ENCODE measurements around the gene PKHD1. TPM values are rescaled to one million over a fixed set of nuclear protein-coding genes. Genes with fewer than 3 reads are reported as not detected.

PKHD1 gene
- total RNA-seq, 4 donors from 2014 or later = 0.11 to 0.68 (median 0.42) TPM

DNA sequence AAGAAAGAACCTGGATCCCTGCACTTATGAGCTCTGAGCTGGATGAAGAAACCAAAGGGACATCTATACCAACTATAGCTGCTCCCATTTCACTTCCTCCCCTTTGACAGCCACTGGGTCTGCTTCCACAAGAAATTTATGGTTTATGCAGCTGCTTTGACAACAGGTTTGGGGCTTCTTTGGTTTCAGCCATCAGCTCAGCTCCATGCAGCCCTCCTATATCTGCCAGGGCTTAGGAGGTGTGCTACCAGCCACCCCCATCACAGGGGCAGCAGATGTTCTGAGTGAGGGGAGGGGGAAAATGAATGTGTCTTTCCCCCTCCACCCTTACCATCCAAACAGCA lies 29.2 kb upstream of the PKHD1 start:
- Histone ChIP-seq H3K4me1 (no peaks in the 10 kb centered on the region), H3K4me3 (no peak overlapping the region), H3K36me3 (no peaks in the 10 kb centered on the region), H3K9me3 (no peaks in the 10 kb centered on the region), H3K27ac (no peak overlapping the region), H3K27me3 (no peaks in the 10 kb centered on the region)
- DNase-seq (ENCODE audit: low spot score in 2 of 2) = no peak
- TF ChIP-seq, protein P1, sequence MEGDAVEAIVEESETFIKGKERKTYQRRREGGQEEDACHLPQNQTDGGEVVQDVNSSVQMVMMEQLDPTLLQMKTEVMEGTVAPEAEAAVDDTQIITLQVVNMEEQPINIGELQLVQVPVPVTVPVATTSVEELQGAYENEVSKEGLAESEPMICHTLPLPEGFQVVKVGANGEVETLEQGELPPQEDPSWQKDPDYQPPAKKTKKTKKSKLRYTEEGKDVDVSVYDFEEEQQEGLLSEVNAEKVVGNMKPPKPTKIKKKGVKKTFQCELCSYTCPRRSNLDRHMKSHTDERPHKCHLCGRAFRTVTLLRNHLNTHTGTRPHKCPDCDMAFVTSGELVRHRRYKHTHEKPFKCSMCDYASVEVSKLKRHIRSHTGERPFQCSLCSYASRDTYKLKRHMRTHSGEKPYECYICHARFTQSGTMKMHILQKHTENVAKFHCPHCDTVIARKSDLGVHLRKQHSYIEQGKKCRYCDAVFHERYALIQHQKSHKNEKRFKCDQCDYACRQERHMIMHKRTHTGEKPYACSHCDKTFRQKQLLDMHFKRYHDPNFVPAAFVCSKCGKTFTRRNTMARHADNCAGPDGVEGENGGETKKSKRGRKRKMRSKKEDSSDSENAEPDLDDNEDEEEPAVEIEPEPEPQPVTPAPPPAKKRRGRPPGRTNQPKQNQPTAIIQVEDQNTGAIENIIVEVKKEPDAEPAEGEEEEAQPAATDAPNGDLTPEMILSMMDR (IDR thresholded peaks at IDR 0.05) = no peak
- no peak for TF ChIP-seq POLR2AphosphoS5 (IDR thresholded peaks at IDR 0.05)
- TF ChIP-seq EP300 (IDR thresholded peaks at IDR 0.05) = no peak
- TF ChIP-seq POLR2A (IDR thresholded peaks at IDR 0.05) = no peak

DNA sequence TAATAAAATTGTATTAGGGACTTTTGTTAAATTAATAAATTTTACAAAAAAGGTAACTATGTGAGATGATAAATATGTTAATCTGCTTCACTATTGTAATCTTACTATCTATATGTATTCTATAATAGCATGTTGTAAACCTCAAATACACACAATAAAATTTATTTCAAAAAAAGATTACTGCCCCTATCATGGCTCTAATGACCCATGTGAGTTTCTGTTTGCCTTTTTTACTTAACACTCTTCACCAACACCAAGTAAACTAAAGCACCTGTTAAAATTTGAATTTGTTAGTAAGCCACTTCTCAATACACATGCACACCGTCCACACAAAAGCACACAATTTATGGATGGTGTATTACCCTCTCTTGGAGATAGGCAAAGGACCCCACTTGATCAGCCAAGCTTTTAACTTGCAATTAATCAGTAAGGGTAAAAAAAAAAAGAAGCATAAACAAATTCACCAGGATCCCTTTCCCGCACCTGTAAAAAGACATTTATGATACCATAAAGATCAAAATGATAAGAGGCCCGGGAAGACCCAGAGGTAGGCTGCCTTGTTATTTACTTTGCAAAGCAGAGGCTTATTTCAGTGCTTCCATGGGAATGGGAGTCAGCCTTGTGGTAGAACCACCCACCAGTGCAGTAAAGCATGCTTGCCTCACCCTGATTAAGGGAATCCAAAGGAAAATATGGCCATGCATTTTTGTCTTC lies 28.6 kb upstream of the PKHD1 start:
- H3K36me3 ChIP-seq = no peaks in the 10 kb centered on the region
- no peaks in the 10 kb centered on the region for H3K9me3 ChIP-seq
- 23% methylated on average over 3 of the region's 3 CpGs for WGBS
- H3K27ac ChIP-seq = no peak overlapping the region
- H3K4me1 ChIP-seq = no peaks in the 10 kb centered on the region
- H3K4me3 ChIP-seq = no peak overlapping the region
- no peak for DNase-seq (ENCODE audit: low spot score in 2 of 2)
- no peaks in the 10 kb centered on the region for H3K27me3 ChIP-seq
- no peak for TF ChIP-seq EP300 (IDR thresholded peaks at IDR 0.05)
- TF ChIP-seq POLR2A (IDR thresholded peaks at IDR 0.05) = no peak
- no peak for TF ChIP-seq POLR2AphosphoS5 (IDR thresholded peaks at IDR 0.05)
- TF ChIP-seq, protein P1 (IDR thresholded peaks at IDR 0.05) = no peak

DNA sequence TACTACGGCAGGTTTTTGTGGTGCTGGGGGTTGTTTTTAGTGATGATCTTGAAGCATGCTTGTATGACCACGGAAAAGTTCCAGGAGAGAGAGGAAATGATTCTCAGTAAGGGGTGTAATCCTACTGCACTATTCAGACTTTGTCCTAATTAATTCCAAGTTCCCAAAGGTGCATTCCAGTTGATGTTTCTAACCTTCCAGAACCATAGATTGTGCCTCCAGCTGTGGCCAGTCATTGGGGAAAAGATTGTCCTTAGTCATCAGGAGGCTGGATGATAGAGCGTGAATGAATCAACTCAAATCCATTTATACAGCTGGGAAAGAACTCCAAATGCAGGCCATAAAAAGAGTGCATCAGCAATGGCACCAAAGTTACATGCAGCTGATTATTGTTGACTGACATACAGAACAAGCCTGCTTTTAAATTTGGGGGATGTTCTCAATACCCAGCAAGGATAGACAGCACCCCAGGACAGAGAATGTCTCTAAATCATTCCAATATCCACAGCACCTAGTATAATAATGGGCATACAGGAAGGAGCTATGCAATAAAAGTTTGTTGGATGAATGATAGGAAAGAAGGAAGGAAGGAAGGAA lies 27.8 kb upstream of the PKHD1 start:
- H3K36me3 ChIP-seq = no peaks in the 10 kb centered on the region
- 80% methylated on average over 3 of the region's 3 CpGs for WGBS
- H3K27ac ChIP-seq = no peak overlapping the region
- no peaks in the 10 kb centered on the region for H3K4me1 ChIP-seq
- H3K4me3 ChIP-seq = no peak overlapping the region
- H3K9me3 ChIP-seq = no peaks in the 10 kb centered on the region
- TF ChIP-seq POLR2A (IDR thresholded peaks at IDR 0.05) = no peak
- no peak for TF ChIP-seq EP300 (IDR thresholded peaks at IDR 0.05)
- TF ChIP-seq, protein P1 (IDR thresholded peaks at IDR 0.05) = no peak
- no peak for TF ChIP-seq POLR2AphosphoS5 (IDR thresholded peaks at IDR 0.05)
- no peak for DNase-seq (ENCODE audit: low spot score in 2 of 2)
- no peaks in the 10 kb centered on the region for H3K27me3 ChIP-seq

DNA sequence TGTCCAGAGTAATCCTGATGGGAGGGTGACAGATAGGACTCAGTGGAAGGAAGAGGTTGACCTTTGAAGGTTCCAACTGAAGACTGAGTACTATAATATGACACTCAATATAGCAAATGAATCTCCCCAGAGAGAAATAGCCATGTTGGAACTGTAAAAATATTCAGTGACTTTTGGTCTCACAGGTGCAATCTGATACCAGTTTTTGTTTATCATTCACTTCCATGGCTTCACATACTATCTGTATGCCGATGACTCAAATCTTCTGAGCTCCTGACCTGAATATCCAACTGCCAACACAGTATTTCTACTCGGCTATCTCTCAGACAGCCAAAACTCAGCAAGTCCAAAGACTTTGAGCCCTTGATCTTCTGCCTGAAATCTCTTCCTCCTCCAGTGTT lies 21.8 kb upstream of the PKHD1 start:
- no peak overlapping the region for H3K4me3 ChIP-seq
- no peaks in the 10 kb centered on the region for H3K36me3 ChIP-seq
- H3K27me3 ChIP-seq = peaks cover 4% of the 10 kb centered on the region
- TF ChIP-seq, protein P1 (IDR thresholded peaks at IDR 0.05) = no peak
- H3K27ac ChIP-seq = no peak overlapping the region
- WGBS = 79% methylated on average over 2 of the region's 2 CpGs
- no peak for DNase-seq (ENCODE audit: low spot score in 2 of 2)
- no peaks in the 10 kb centered on the region for H3K9me3 ChIP-seq
- H3K4me1 ChIP-seq = no peaks in the 10 kb centered on the region

DNA sequence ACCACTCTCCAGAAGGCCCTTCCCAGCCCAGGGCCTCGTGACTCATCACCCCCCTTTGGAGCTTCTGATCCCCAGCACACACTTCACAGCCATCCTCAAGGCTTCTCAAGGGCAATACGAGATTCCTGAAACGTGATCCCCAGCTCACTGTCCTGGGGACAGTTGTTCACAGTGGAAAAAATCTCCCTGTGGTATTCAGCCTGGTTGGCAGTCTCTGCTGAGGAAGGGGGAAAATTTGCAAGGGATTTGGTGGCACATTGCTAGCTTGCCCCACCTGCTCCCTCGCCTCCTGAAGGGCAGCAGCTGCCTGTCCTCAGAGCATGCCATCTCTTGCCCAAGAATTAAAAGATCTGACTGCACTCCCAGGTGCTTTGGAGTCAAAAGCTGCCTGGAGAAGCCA lies 20.7 kb upstream of the PKHD1 start:
- Histone ChIP-seq H3K9me3 (no peaks in the 10 kb centered on the region), H3K4me3 (no peak overlapping the region), H3K36me3 (no peaks in the 10 kb centered on the region), H3K27ac (no peak overlapping the region), H3K27me3 (peaks cover 4% of the 10 kb centered on the region), H3K4me1 (no peaks in the 10 kb centered on the region)
- WGBS = 36% methylated on average over 4 of the region's 4 CpGs
- no peak for DNase-seq (ENCODE audit: low spot score in 2 of 2)
- TF ChIP-seq POLR2AphosphoS5 (IDR thresholded peaks at IDR 0.05) (no peak), EP300 (IDR thresholded peaks at IDR 0.05) (no peak), POLR2A (IDR thresholded peaks at IDR 0.05) (no peak)
- TF ChIP-seq, protein P1 (IDR thresholded peaks at IDR 0.05) = no peak

Measured in suprapubic skin (tissue), 4 donors.